ENCODE measurements around the gene RNF181.
"Not testable (repeated sequence)": the region's sequence is repeated elsewhere in the genome, so short reads cannot be mapped to it uniquely, and the experiment has no call there.

Gene RNF181

DNA sequence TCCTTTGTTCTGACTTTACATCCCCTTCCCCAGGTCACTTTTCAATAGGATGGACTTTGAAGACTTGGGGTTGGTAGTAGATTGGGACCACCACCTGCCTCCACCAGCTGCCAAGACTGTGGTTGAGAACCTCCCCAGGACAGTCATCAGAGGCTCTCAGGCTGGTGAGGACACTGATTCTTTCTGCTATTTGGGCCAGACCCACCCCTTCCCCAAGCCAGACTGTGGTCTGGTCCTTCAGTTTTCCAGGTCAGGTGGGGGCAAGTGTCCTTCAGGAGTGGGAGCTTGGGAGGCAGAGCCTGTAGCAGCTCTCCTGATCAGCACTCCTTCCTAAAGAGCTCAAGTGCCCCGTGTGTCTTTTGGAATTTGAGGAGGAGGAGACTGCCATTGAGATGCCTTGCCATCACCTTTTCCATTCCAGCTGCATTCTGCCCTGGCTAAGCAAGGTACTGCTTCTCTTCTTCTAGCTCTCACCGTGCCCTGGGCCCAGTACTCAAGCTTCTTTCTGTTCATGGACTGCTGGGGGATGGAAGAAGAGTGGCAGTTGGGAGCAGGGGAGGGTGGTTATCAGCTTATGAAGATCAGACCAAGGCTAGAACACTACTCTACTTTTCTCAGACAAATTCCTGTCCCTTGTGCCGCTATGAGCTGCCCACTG, 1.1 kb downstream of the RNF181 start:
- no peak for DNase-seq (ENCODE audit: low read depth in 2 of 2)

DNA sequence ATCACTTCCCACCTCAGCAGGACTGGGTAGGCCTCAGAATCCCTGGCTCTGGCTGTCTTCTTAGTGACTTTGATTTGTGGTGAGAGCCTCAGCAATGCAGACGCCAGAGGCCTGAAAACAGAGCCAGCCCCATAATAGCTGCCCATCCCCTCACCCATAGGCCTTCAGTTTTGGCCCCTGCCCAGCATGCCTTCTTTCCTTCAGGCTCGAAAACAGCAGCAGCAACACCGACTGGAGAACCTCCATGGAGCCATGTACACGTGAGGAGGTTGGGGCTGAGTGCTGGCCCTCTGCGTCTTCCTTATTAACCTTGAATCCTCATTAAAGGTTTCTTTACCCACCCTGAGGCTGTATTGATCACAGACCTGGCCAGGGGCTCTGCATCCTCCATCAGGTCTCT, 1.7 kb downstream of the RNF181 start:
- DNase-seq (ENCODE audit: low read depth in 2 of 2) = no peak

DNA sequence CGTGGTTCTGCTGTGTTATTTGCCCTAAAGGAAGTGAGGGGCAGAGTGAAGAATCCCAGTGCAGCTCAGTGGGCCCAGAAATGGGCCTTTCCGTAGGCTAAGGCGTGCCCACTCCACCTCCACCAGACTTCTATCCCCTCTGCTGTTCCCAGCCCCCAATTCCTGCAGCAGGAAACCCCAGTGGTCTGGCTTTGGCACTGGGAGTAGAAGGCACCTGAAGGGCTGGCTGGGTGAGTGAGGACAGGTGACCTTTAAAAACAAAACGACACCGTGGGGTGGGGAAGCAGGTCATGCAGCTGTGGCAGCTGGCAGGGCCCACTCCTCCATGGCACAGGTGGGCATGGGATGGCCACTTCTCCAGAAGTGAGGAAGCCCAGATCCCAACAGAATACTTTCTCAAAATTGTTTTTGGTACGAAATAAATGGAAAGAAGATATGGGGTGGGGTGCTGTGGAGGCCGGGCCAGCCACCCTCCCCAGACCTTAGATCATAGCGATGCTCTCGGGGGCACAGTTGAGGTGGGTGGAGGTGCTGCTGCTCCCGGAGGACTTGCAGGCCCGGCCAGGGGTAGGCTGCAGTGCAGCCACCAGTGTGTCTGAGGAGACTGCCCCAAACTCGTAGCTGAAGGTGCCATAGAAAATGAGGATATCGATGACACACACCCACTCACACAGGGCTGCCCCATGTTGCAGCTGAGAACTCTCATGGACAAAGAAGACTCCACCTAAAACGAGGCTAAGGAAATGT, 3.2 kb downstream of the RNF181 start:
- no peak for DNase-seq (ENCODE audit: low read depth in 2 of 2)

DNA sequence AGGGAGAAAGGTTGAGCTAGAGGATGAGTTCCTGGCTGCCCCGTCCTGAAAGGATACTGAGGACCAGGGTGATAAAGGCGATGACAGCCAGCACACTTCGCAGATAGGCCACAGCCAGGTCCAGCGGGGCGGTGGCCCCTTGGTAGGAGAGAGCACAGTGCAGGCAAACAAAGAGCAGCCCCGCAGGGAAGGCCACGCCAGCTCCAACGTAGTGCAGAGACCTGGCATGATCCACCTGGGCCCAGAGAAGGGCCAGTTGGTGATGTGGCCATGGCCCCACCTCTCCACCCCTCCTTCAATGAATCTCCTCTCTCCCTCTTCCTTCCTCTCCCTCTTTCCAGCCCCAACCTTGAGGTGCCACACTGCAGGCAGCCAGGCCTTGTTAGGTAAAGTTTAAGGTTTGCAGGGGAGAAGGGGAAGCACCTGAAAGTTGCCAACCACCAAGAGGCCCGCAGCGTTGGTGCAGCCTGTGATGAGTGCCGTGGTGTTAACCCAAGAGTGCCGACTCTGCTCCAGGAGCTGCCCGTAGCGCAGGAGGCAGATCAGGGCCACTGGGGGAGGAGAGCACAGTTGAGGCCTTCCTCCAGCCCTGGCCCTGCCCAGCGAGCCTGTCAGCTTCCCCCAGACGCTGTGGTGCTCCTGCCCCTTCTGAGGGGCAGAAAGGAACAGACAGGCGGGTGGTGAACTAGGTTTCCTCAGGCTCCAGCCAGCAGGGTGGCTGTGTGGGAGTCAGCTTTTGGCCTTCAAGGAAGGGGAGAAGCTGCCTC, 4.1 kb downstream of the RNF181 start:
- no peak for DNase-seq (ENCODE audit: low read depth in 2 of 2)

DNA sequence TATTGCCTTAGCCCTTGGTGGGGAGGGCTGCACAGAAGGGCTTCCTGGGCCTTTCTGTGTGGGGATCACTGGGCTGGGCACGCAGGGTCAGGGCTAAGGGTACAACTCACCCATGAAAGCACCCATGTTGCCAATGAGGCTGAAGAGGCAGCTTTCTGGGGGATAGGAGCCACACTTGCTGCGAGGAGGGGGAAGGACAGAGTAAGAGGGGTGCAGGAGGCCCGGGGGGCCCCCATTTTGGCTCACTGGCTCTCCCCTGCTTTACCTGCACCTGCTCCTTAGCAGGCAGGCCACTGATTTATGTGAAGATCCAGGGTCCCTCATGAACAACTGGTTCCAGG, 4.7 kb downstream of the RNF181 start:
- no peak for DNase-seq (ENCODE audit: low read depth in 2 of 2)

DNA sequence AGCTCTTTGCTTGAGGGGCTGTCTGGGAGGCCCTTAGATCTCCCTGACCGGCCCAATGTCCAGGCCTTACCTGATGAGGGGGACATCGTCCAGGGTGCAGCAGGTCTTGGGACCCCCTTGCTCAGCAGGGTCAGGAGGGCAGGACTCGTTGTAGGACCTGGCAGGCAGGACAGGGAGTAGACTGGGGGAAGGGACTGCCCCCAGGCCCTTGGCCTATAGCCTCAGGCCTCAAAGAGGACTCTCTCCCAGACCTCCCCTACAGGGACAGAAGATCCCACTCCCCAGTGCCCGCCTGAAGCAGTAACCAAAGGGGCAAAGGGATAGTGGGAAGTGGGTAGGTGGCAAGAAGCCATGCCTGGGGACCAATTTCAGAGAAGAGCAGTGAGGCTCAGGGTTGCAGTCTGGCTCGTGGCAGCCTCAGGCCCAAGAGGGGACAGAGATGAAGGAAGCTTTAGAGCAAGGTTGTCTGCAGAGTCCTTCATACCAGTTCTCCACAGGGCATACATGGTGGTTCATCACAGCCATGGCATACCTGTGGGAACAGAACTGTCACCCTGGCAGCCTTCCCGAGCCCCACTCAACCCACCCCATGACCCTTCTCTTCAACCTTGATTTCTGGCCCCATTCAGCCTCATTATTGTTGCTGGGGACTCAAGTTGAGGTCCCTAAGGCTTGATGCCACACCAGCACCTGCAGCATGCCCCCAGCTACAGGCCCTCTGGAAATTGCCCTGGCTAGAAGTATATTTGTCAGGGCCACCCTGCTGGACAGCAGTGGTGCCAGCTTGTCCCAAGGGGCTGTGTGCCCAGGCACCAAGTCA, 5.6 kb downstream of the RNF181 start:
- no peak for DNase-seq (ENCODE audit: low read depth in 2 of 2)

DNA sequence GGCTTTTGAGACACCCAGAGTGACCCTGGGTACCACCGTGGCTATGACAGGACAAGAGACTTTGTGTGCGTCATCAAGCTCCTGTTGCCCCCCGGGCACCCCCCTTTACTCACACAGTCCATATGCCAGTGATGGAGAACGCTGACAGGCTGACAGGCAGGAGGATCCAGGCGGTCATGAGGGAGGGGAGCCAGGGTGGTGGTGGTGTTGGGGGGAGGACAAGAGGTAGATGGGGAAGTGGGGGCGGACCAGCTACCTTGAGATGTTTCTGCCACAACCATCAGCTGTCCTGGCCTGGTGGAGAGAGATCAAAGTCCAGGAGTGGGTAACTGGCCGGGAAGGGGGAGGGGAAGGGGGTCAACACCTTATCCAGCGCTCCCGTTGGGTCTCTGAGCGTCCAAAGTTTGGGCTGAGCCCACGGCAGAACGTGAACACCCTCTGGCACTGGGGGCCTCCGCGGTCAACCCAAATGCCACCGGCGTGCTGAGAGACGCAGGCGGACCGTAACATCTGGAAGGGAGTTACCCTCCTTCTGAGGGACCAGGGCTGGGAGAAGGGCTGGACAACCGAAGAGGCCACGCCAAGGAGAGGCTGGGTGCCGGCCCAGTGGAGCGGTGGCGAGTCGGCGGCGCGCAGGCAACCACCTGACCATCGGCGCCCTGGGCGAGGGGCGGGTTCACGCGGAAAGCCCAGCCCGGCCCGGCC, 6.4 kb downstream of the RNF181 start:
- no peak for DNase-seq (ENCODE audit: low read depth in 2 of 2)

DNA sequence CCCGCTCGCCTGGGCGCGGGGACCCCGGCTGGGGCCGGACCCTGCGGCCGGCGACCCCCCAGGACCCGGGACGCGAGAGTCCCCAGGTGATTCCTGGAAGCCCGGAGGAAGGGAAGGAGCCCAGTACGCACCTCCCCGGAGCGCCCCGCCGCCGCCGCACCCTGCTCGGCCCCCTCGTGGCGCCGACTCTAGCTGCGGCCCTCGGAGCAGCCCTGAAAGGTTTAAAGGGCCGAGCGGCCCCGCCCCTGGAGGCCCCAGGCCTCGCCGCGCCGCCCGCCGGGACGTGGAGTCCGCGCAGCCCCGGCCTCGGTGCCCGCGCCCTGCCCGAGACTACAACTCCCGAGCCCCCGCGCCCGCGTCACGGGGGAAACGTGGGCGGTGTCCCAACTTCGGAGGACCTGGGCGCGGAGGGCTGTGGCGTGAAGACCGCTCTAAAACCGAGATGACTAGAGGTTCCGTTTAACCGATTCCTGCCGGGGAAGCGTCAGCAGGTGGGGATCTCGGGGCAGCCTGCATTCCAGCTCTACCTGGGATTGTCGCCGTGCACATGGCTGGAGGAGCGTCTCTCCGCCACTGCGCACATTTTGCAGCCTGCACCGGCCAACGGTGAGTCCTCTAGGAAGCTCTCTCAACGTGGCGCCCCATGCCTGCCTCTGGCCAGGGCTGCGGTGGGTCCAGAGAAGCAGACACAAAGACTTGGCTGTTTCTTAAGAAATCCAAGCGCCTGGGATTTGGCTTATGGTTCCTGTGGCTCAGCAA, 7.1 kb downstream of the RNF181 start, which contains the start of gene TMEM150A:
TMEM150A (minus strand) TSS at position 223 of the 759 bp plus-strand sequence. CDS start 750 bp downstream, outside the sequence.
- peak; percentile 80 to 84 for DNase-seq (ENCODE audit: low read depth in 2 of 2)

DNA sequence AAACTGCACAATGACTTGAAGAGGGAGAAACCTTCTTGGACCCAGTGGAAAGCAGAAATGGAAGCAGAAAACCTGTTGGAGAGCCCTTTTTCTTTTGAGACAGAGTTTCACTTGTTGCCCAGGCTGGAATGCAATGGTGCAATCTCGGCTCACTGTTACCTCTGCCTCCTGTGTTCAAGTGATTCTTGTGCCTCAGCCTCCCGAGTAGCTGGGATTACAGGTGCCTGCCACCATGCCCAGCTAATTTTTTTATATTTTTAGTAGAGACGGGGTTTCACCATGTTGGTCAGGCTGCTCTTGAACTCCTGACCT, 8.5 kb downstream of the RNF181 start:
- DNase-seq (ENCODE audit: low read depth in 2 of 2) = not testable (repeated sequence)

DNA sequence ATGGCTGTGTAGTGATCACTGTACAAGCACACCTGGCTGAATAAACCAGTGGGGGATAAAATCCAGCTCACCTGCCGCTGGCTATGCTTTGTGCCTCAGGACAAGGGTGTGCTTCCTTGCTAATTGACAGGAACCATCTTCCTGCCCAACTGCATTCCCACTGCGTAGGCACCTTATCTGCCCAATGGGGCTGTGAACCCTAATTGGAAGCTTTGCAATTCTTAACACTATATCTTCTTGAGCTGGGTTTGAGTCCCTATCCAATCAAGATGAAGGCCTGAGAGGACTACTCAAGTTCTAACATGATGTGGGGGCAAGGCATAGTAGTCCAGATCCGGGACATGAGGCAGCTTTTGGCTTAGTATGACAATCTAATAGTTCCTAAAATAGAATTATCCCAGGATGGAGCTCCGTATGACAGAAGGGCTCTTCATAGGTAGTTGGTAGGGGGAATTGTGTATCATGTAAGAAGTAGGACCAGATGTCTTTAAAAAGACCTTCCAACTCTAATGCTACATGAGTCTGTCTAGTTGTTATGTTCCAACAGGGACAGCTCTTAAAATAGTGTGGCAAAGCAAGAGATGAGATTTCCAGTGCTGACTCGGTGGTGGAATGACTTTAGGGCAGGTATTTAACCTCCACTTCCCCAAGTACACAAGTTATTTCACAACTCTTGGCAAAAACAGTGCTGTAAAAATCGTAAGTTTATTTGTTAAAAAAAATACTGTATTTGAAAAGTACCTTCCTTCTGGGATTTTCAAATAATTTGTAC, 9.2 kb downstream of the RNF181 start:
- no peak for DNase-seq (ENCODE audit: low read depth in 2 of 2)

DNA sequence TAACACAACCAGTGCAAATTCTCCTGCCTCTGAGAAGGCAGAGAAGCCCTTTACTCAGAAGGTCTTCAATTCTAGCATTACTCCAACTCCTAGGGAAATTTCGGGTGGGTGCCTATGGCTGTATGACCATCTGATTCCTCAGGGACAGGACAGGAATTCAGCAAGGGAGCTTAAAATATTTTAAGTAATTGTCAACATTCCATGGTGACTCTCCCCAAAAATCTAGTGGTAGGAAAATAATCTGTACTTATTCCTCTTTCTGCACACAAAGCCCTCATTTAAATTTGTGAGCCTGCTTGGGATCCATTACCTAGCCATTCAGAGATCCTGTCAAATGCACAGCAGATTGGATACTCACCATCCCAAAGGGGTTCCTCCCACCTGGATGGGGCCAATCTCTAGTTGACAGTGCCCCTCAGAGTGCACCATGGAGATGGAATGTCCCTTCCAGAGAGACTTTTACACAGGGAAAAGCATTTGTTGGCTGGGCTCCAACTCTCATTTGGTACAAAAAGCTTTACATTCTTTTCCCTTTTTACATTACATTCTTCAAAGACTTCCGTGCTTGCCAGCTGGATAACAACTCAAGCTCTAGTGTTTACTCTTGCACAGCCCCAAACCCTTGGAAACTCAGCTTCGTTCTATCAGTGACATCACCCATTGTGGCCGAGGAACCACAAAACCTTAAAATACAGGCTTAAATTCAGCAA, 10.0 kb downstream of the RNF181 start:
- no peak for DNase-seq (ENCODE audit: low read depth in 2 of 2)

DNA sequence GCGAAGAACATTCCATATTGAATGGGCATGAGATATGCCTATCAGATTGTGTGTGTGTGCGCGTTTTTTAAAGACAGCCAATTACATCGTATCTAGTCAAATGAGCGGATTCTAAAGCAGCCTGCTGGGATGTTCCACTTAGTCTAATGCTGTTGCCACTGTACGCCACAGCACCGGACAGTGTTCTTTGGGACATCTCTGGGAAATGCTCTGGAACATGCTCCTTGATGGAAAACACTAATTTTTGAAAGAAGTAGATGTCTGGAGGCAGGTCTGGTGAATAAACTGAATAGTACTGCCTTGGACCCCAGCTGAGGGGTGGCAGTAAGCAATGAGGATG, 10.5 kb downstream of the RNF181 start:
- no peak for DNase-seq (ENCODE audit: low read depth in 2 of 2)

DNA sequence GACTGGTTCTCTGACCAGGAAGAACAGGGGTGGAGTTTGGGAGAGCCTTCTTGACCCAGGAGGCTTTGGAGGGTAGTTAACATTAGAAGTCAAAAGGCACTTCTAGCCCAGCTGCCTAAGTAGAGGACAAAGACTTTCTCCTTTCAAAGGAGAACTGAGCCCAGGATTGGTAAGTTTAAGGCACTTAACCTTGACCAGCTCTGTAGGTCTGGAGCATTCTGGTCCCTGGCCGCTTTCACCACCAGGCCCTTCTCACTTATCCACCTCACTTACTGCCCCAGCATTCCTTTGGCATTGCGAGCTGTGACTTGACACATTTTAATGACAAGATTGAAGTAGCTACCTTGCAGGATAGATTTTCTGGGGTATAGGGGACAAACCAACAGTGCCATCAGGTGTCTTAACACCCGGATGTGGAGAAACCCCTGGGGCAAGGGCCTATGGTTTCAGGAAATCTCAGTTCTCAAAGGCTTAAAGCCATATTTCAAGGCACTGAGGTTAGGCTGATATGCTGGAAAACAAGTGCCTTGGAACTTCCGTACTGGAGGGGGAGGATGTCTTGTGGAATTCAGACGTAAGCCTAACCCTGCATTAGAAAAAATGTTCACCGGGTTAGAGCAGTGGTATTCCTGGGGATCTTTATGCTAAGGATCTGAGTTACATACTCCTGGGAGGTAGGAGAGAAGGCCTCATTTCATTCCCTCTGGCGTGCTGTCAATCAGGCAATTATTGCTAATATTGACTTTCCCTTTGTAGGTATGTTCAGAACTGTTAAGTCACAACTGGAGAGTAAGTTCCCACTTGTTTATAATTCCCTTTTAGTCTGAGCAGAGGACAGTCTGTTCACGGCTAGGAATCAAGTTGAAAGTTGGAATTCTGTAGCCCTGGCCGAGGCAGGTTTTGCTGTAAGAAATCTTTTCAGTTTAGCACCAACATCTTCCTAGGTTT, 12.0 kb downstream of the RNF181 start:
- no peak for DNase-seq (ENCODE audit: low read depth in 2 of 2)

DNA sequence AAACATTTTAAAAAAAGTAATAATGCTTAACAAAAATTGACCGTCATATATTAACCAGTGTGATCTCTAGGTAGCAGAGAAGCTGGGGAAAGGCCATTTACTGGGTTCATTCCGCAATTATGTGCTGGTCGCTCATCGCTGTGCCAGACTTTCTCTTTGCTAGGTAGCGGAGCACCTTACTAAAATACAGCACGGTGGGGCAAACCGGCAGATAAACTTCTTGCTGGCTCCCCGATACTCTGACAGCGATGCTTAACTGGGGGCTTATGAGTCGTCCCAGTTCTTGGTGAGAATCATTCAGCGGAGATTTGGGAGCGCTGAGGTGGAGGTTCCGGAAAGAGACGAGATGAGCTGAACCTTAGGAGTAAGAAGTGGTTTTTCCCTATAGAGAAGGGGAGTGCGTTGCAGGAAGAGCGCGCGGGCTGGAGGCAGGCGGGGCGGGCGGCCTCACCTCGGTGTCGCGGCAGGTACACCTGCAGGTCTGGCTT, 15.7 kb downstream of the RNF181 start:
- DNase-seq (ENCODE audit: low read depth in 2 of 2) = no peak

DNA sequence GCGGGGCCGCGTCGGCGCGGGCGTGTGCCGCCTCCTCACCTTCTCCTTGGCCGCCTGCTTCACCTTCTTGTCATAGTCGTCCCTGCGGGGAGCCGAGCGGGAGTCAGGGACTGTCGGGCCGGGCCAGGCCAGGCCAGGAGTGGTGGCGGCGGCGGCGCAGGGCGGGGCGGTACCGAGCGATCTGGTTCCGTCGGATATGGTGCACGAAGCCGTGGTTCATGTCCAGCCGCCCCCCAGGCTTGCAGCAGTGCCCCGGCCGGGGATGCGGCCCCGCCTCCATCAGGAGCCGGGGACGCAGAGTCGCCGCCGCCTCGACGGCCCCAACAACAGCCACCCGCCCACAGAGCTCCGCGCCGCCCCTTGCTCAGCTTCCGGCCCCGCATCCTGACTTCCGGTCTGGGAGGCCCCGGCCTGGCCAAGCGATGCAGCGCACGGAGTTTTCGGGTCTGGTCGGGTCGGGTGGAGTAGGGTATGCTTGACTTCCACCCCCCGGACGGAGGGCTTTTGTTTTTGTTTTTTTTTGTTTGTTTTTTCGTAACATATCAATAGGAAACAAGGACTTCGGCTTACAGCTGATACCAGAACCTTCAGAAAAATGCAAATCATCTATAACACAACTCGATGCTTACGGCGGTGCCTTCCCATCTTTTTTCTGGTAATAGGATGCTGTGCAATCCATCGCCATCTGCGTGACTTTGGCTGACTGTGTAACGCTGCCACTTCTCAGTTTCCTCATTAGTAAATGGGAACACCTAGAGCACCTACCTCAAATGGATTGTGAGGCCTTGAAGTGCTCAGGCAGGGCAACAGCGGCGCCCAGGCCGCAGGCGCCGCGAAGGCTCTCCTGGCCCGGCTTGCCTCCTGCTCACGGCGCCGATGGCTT, 16.4 kb downstream of the RNF181 start, which contains the start of gene C2orf68:
C2orf68 (minus strand) TSS at position 362 of the 883 bp plus-strand sequence; CDS start at position 280, 82 bp downstream.
- peak; percentile 83 to 87 for DNase-seq (ENCODE audit: low read depth in 2 of 2)

DNA sequence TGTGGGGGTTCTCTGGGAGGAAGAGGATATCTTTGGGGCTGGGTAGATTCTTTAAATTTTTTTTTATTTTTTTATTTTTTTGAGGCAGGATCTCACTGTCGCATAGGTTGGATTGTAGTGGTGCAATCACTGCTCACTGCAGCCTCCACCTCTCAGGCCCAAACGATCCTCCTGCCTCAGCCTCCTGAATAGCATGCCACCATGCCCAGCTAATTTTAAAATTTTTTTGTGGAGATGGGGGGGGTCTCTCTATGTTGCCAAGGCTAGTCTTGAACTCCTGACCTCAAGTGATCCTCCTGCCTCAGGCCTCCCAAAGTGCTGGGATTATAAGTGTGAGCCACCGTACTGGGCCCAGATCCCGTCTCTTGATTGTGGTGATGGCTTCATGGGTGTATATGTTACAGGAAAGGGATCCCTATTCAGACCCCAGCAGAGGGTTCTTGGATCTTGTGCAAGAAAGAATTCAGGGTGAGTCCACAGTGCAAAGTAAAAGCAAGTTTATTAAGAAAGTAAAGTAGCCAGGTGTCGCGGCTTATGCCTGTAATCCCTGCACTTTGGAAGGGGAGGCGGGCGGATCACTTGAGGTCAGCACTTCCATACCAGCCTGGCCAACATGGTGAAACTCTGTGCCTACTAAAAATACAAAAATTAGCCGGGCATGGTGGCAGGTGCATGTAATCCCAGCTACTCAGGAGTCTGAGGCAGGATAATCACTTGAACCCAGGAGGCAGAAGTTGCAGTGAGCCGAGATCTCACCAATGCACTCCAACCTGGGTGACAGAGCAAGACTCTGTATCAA, 18.4 kb downstream of the RNF181 start:
- no peak for DNase-seq (ENCODE audit: low read depth in 2 of 2)

Measured in stimulated activated CD4-positive, alpha-beta T cell treated with anti-CD3 and anti-CD28 coated beads, Interleukin-4, amount 100 ng/mL, for 48 hours (primary cell).